Measurements from ENCODE around the gene ZNF41. TPM values are rescaled to one million over a fixed set of nuclear protein-coding genes. Genes with fewer than 3 reads are reported as not detected.

ZNF41 gene
- total and polyA plus RNA-seq, 2 of the 13 experiments (the other 11 are each of a cell fraction or from before 2014, with no cell fraction given), result 2.3 to 3.9 TPM

DNA sequence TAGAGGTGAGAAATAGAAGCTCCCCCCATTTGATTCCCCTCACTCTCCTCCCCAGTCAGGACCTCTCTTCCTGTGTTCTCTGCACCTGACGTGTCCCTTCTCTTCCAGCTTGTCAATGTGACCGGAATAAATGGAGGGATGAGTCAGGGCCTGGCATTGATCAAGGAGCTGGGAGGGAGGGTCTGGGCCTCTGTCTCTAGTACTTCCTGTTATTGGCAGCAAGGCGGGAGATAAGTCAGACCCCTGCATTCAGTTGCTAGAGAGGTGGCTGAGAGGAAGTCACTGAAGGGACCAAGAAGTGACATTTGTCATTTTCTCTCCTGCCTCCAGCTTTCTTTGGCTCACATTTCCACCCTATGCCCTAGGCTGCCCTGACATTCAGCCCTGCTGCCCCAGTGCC, 35.1 kb upstream of the ZNF41 start:
- POLR2A ChIA-PET, result no interaction called here
- H3K27me3 ChIP-seq (ENCODE audit: control insufficient read depth in 1 of 2, insufficient read depth in 2 of 2, low read length in 2 of 2), result no peaks in the 10 kb centered on the region
- peak; percentile 18 for DNase-seq (ENCODE audit: low spot score)
- CTCF ChIA-PET (ENCODE audit: low intra/inter-chr PET ratio, low total read pairs), result no interaction called here
- H3K4me1 ChIP-seq (ENCODE audit: insufficient read depth, low read length), result no peaks in the 10 kb centered on the region; the same call in 1 of the 2 replicates
- in situ Hi-C loops (cut with HindIII; ENCODE audit: extremely low pct_ligation_motif_present, low pct_unique_long_range_greater_than_20kb), result no loop called here
- no peaks in the 10 kb centered on the region for H3K9me3 ChIP-seq (ENCODE audit: low read length)
- ATAC-seq, result no peak
- FAIRE-seq, result no peak
- 10% methylated on average over 3 of the region's 3 CpGs for WGBS (ENCODE audit: low lambda C conversion rate)
- H3K4me3 ChIP-seq (replicated peaks in 1 of 3; ENCODE audit: insufficient read depth in 1 of 3, low read depth in 2 of 3, low read length in 3 of 3), result no peak overlapping the region
- no peaks in the 10 kb centered on the region for H4K20me1 ChIP-seq (ENCODE audit: insufficient read depth, low read length)
- no peak for TF ChIP-seq RORA (CRISPR knock-in tag; IDR thresholded peaks at IDR 0.05)
- TF ChIP-seq ZNF343 (CRISPR knock-in tag; IDR thresholded peaks at IDR 0.05), result no peak
- no peak for TF ChIP-seq ARNT2 (CRISPR knock-in tag; IDR thresholded peaks at IDR 0.05; ENCODE audit: low read depth)
- TF ChIP-seq SAP130 (CRISPR knock-in tag; IDR thresholded peaks at IDR 0.05; ENCODE audit: low read depth), result 0 out of 2 replicates have a peak, but pooled peaks have one; percentile 9
- peak; percentile 36; the same call in 1 of the 2 replicates for TF ChIP-seq FOSL2 (CRISPR knock-in tag; IDR thresholded peaks at IDR 0.05)
- no peak overlapping the region for H3K9ac ChIP-seq (ENCODE audit: insufficient read depth, low read depth, low read length)
- BruUV-seq (replicated peaks), result no TSS peak
- no peaks in the 10 kb centered on the region for H3K36me3 ChIP-seq (replicated peaks in 1 of 2; ENCODE audit: control insufficient read depth in 1 of 2, insufficient read depth in 2 of 2, low read length in 2 of 2)
- no peak overlapping the region for H3K27ac ChIP-seq (ENCODE audit: extremely low read length, insufficient read depth, low read length)
- intact Hi-C loops (cut with micrococcal nuclease; ENCODE audit: unreplicated experiment), result no loop called here
- H2AFZ ChIP-seq (ENCODE audit: low read length), result no peak overlapping the region
- H3K4me2 ChIP-seq (ENCODE audit: low read depth, low read length), result no peak overlapping the region
- H3K79me2 ChIP-seq (ENCODE audit: insufficient read depth, low read length), result no peaks in the 10 kb centered on the region

- no peak overlapping the region for H3K27ac ChIP-seq (ENCODE audit: extremely low read length, insufficient read depth, low read length)
- FAIRE-seq, result no peak
- no peaks in the 10 kb centered on the region; the same call in 1 of the 2 replicates for H3K4me1 ChIP-seq (ENCODE audit: insufficient read depth, low read length)
- no peak overlapping the region for H2AFZ ChIP-seq (ENCODE audit: low read length)
- in situ Hi-C loops (cut with HindIII; ENCODE audit: extremely low pct_ligation_motif_present, low pct_unique_long_range_greater_than_20kb) (no loop called here), intact Hi-C loops (cut with micrococcal nuclease; ENCODE audit: unreplicated experiment) (no loop called here)
- H3K4me2 ChIP-seq (ENCODE audit: low read depth, low read length), result no peak overlapping the region
- 68% methylated on average over 8 of the region's 8 CpGs for WGBS (ENCODE audit: low lambda C conversion rate)
- ATAC-seq, result no peak
- no peaks in the 10 kb centered on the region for H3K79me2 ChIP-seq (ENCODE audit: insufficient read depth, low read length)
- ChIA-PET POLR2A (no interaction called here), CTCF (ENCODE audit: low intra/inter-chr PET ratio, low total read pairs) (no interaction called here)
- H3K9ac ChIP-seq (ENCODE audit: insufficient read depth, low read depth, low read length), result no peak overlapping the region
- no peaks in the 10 kb centered on the region for H3K36me3 ChIP-seq (replicated peaks in 1 of 2; ENCODE audit: control insufficient read depth in 1 of 2, insufficient read depth in 2 of 2, low read length in 2 of 2)
- H3K4me3 ChIP-seq (replicated peaks in 1 of 3; ENCODE audit: insufficient read depth in 1 of 3, low read depth in 2 of 3, low read length in 3 of 3), result no peak overlapping the region
- H3K9me3 ChIP-seq (ENCODE audit: low read length), result no peaks in the 10 kb centered on the region
- no peaks in the 10 kb centered on the region for H4K20me1 ChIP-seq (ENCODE audit: insufficient read depth, low read length)
- BruUV-seq (replicated peaks), result no TSS peak
- no peaks in the 10 kb centered on the region for H3K27me3 ChIP-seq (ENCODE audit: control insufficient read depth in 1 of 2, insufficient read depth in 2 of 2, low read length in 2 of 2)
- no peak for DNase-seq (ENCODE audit: low spot score)
- TF ChIP-seq ZNF326 (CRISPR knock-in tag; IDR thresholded peaks at IDR 0.05; ENCODE audit: borderline replicate concordance) (no peak), TMF1 (CRISPR knock-in tag; IDR thresholded peaks at IDR 0.05; ENCODE audit: low read depth) (no peak)
- TF ChIP-seq, protein P1, sequence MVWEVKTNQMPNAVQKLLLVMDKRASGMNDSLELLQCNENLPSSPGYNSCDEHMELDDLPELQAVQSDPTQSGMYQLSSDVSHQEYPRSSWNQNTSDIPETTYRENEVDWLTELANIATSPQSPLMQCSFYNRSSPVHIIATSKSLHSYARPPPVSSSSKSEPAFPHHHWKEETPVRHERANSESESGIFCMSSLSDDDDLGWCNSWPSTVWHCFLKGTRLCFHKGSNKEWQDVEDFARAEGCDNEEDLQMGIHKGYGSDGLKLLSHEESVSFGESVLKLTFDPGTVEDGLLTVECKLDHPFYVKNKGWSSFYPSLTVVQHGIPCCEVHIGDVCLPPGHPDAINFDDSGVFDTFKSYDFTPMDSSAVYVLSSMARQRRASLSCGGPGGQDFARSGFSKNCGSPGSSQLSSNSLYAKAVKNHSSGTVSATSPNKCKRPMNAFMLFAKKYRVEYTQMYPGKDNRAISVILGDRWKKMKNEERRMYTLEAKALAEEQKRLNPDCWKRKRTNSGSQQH (CRISPR knock-in tag; IDR thresholded peaks at IDR 0.05; ENCODE audit: low read depth), result no peak
- TF ChIP-seq, protein P2, sequence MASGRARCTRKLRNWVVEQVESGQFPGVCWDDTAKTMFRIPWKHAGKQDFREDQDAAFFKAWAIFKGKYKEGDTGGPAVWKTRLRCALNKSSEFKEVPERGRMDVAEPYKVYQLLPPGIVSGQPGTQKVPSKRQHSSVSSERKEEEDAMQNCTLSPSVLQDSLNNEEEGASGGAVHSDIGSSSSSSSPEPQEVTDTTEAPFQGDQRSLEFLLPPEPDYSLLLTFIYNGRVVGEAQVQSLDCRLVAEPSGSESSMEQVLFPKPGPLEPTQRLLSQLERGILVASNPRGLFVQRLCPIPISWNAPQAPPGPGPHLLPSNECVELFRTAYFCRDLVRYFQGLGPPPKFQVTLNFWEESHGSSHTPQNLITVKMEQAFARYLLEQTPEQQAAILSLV (CRISPR knock-in tag; IDR thresholded peaks at IDR 0.05; ENCODE audit: borderline replicate concordance), result no peak
These were observed 33.1 kb upstream of the ZNF41 start for GRCh38 chrX:47515941-47516665.
